NCI-H1105 treated with DMSO at 0.1 percent for 48 hours (cell line): ENCODE results near the gene ACAD8.
"Not testable (repeated sequence)": the region's sequence is repeated elsewhere in the genome, so short reads cannot be mapped to it uniquely, and the experiment has no call there.

ENCODE experiments used
- DNase-seq: peaks from one replicate; lab custom pipeline; 2025; lab: John Stamatoyannopoulos, UW

ACAD8 gene

GRCh38 chr11:134267966-134268365, 14.6 kb downstream of the ACAD8 start:
- no peak for DNase-seq

GRCh38 chr11:134270250-134270714, 16.9 kb downstream of the ACAD8 start:
- DNase-seq, result peak; percentile 59

- no peak for DNase-seq
These were observed 18.6 kb downstream of the ACAD8 start for GRCh38 chr11:134271978-134272377.

GRCh38 chr11:134272381-134273316, 19.3 kb downstream of the ACAD8 start:
- DNase-seq, result no peak

- no peak for DNase-seq
These were observed 19.9 kb downstream of the ACAD8 start for GRCh38 chr11:134273317-134273712.

GRCh38 chr11:134275188-134275533, 21.8 kb downstream of the ACAD8 start:
- no peak for DNase-seq

GRCh38 chr11:134275534-134276395, 22.4 kb downstream of the ACAD8 start, which contains the start of gene GLB1L3:
GLB1L3 (plus strand) TSS chr11:134276379; CDS start chr11:134276741, 362 bp downstream.
- DNase-seq, result peak; percentile 72

GRCh38 chr11:134276396-134277182, 23.2 kb downstream of the ACAD8 start:
- DNase-seq, result no peak

GRCh38 chr11:134277183-134278001, 24.0 kb downstream of the ACAD8 start:
- no peak for DNase-seq

- DNase-seq, result no peak
These were observed 25.0 kb downstream of the ACAD8 start for GRCh38 chr11:134278356-134278755.

GRCh38 chr11:134281635-134282034, 28.3 kb downstream of the ACAD8 start:
- not testable (repeated sequence) for DNase-seq

GRCh38 chr11:134282121-134283045, 29.0 kb downstream of the ACAD8 start:
- DNase-seq, result no peak

GRCh38 chr11:134283461-134284230, 30.3 kb downstream of the ACAD8 start:
- DNase-seq, result no peak

GRCh38 chr11:134284349-134284748, 31.0 kb downstream of the ACAD8 start:
- DNase-seq, result not testable (repeated sequence)

GRCh38 chr11:134287561-134287960, 34.2 kb downstream of the ACAD8 start:
- DNase-seq, result no peak

- DNase-seq, result no peak
These were observed 35.1 kb downstream of the ACAD8 start for GRCh38 chr11:134288486-134288885.

GRCh38 chr11:134289167-134289566, 35.8 kb downstream of the ACAD8 start:
- DNase-seq, result no peak

GRCh38 chr11:134289789-134290188, 36.4 kb downstream of the ACAD8 start:
- no peak for DNase-seq

GRCh38 chr11:134290646-134291045, 37.3 kb downstream of the ACAD8 start:
- no peak for DNase-seq
